PFSK-1 (cell line): ENCODE results near the gene GAPDHS.

Source experiments
- POLR2AphosphoS5 ChIP-seq: IDR thresholded peaks from 2 replicates; pipeline ENCODE4 v1.6.1; 2012; ENCODE audit warnings: low read depth, mild to moderate bottlenecking, control low read depth, low read length, moderate library complexity
- TF ChIP-seq, protein P1 (sequence below), 2 experiments: IDR thresholded peaks; 2 replicates each; pipeline versions ENCODE4 v1.6.1 to v1.8.0; 2011 to 2012; ENCODE audit warnings: low read depth in 2 of 2, low read length in 2 of 2, control low read depth in 1 of 2, inconsistent platforms in 1 of 2, mild to moderate bottlenecking in 1 of 2, moderate library complexity in 1 of 2; ENCODE audit not compliant: insufficient read depth in 1 of 2

DNA sequence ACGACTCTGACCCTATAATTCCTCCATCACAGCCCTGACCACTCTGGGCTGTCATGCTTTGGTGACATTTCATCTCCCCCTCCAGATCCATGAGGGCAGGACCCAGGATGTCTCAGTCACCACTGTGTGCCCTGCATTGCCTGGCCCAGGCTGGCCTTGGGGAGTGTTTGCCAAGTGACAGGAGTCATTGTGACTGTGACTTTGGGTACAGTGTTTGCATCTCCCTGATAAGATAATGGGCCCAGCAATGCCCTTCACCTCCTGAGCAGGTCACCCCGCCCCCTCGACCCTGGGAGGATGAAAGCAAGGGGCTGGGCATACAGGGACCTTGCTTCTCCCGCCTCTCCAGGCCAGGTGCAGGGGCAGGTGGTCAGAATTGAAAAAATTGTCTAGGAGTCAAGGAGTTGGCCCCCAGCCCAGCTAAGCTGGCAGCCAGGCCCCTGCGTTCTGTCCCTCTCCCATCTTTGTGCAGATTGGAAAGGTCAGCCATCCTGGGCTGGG lies 36.1 kb downstream of the GAPDHS start:
- TF ChIP-seq, protein P1, sequence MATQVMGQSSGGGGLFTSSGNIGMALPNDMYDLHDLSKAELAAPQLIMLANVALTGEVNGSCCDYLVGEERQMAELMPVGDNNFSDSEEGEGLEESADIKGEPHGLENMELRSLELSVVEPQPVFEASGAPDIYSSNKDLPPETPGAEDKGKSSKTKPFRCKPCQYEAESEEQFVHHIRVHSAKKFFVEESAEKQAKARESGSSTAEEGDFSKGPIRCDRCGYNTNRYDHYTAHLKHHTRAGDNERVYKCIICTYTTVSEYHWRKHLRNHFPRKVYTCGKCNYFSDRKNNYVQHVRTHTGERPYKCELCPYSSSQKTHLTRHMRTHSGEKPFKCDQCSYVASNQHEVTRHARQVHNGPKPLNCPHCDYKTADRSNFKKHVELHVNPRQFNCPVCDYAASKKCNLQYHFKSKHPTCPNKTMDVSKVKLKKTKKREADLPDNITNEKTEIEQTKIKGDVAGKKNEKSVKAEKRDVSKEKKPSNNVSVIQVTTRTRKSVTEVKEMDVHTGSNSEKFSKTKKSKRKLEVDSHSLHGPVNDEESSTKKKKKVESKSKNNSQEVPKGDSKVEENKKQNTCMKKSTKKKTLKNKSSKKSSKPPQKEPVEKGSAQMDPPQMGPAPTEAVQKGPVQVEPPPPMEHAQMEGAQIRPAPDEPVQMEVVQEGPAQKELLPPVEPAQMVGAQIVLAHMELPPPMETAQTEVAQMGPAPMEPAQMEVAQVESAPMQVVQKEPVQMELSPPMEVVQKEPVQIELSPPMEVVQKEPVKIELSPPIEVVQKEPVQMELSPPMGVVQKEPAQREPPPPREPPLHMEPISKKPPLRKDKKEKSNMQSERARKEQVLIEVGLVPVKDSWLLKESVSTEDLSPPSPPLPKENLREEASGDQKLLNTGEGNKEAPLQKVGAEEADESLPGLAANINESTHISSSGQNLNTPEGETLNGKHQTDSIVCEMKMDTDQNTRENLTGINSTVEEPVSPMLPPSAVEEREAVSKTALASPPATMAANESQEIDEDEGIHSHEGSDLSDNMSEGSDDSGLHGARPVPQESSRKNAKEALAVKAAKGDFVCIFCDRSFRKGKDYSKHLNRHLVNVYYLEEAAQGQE (IDR thresholded peaks at IDR 0.05; ENCODE audit: insufficient read depth in 1 of 2, low read depth in 2 of 2, low read length in 2 of 2), result no peak
- TF ChIP-seq POLR2AphosphoS5, result no peak
